LNCaP clone FGC (cell line): ENCODE results near the gene FGFRL1.

ENCODE experiments used
- DNase-seq: peaks from one replicate; pipeline ENCODE4 v3.0.0-alpha.2; 2011; ENCODE audit warnings: low read depth
- H3K4me3 ChIP-seq: 2 replicates; pipeline ENCODE4 v1.5.1; 2011; ENCODE audit warnings: mild to moderate bottlenecking, low read depth, low read length, control low read depth
- CTCF ChIP-seq: IDR thresholded peaks from 2 replicates; pipeline ENCODE4 v1.5.1; 2012; ENCODE audit warnings: mild to moderate bottlenecking; ENCODE audit not compliant: control insufficient read depth, insufficient read depth; ENCODE audit errors: extremely low read depth

Gene FGFRL1

GRCh38 chr4:1023895-1024740 is 12.7 kb downstream of the FGFRL1 start:
- no peak for TF ChIP-seq CTCF
- no peak for DNase-seq
- H3K4me3 ChIP-seq: no peak overlapping the region

- H3K4me3 ChIP-seq: no peak overlapping the region
- DNase-seq: no peak
- no peak for TF ChIP-seq CTCF
Observed at GRCh38 chr4:1024882-1025545, 13.6 kb downstream of the FGFRL1 start.

GRCh38 chr4:1026115-1026514 is 14.7 kb downstream of the FGFRL1 start:
- DNase-seq: no peak
- no peak overlapping the region for H3K4me3 ChIP-seq
- TF ChIP-seq CTCF: no peak

GRCh38 chr4:1027219-1027914 is 15.9 kb downstream of the FGFRL1 start:
- no peak overlapping the region for H3K4me3 ChIP-seq
- no peak for TF ChIP-seq CTCF
- no peak for DNase-seq

GRCh38 chr4:1027915-1028238 is 16.5 kb downstream of the FGFRL1 start:
- no peak for DNase-seq
- TF ChIP-seq CTCF: no peak
- H3K4me3 ChIP-seq: no peak overlapping the region

- DNase-seq: no peak
- no peak overlapping the region for H3K4me3 ChIP-seq
Observed at GRCh38 chr4:1028574-1029220, 17.3 kb downstream of the FGFRL1 start.

More at GRCh38 chr4:1028574-1029220, 17.3 kb downstream of the FGFRL1 start:
- TF ChIP-seq CTCF: no peak
